Duodenal mucosa (tissue), 2 donors: ENCODE results near the gene CCSER1.
"Not testable (repeated sequence)": the region's sequence is repeated elsewhere in the genome, so short reads cannot be mapped to it uniquely, and the experiment has no call there.

Experiments used
- H3K27ac ChIP-seq: one replicate; pipeline ENCODE4 v1.7.0; 2013; ENCODE audit warnings: low read depth, low read length
- H3K27me3 ChIP-seq, 2 donors: one replicate each; pipeline ENCODE4 v1.7.0; 2013; ENCODE audit warnings: low read length in 2 of 2, control low read depth in 1 of 2; ENCODE audit not compliant: insufficient read depth in 2 of 2, control insufficient read depth in 1 of 2
- H3K36me3 ChIP-seq, 2 donors: one replicate each; pipeline ENCODE4 v1.7.0; 2013; ENCODE audit warnings: low read length in 2 of 2, control low read depth in 1 of 2; ENCODE audit not compliant: insufficient read depth in 2 of 2, control insufficient read depth in 1 of 2
- H3K4me1 ChIP-seq, 2 donors: one replicate each; pipeline ENCODE4 v1.7.0; 2013; ENCODE audit warnings: low read length in 2 of 2, control low read depth in 1 of 2; ENCODE audit not compliant: insufficient read depth in 2 of 2, control insufficient read depth in 1 of 2
- H3K4me3 ChIP-seq, 2 donors: one replicate each; pipeline ENCODE4 v1.7.0; 2013; ENCODE audit warnings: low read length in 2 of 2, low read depth in 1 of 2
- H3K9ac ChIP-seq, 2 donors: one replicate each; pipeline ENCODE4 v1.7.0; 2013; ENCODE audit warnings: low read length in 2 of 2, low read depth in 1 of 2
- H3K9me3 ChIP-seq, 2 donors: one replicate each; pipeline ENCODE4 v1.7.0; 2013; ENCODE audit warnings: low read length in 2 of 2, control low read depth in 1 of 2; ENCODE audit not compliant: control insufficient read depth in 1 of 2

Gene CCSER1

GRCh38 chr4:90254357-90254756, 127.2 kb downstream of the CCSER1 start:
- Histone ChIP-seq H3K9ac (no peak overlapping the region), H3K9me3 (no peaks in the 10 kb centered on the region), H3K4me1 (no peaks in the 10 kb centered on the region), H3K4me3 (no peak overlapping the region), H3K36me3 (no peaks in the 10 kb centered on the region), H3K27ac (no peak overlapping the region), H3K27me3 (no peaks in the 10 kb centered on the region)

- Histone ChIP-seq H3K27me3 (no peaks in the 10 kb centered on the region), H3K9me3 (no peaks in the 10 kb centered on the region), H3K36me3 (no peaks in the 10 kb centered on the region), H3K9ac (no peak overlapping the region), H3K4me1 (no peaks in the 10 kb centered on the region), H3K27ac (no peak overlapping the region), H3K4me3 (no peak overlapping the region)
Measured at GRCh38 chr4:90274175-90274574, 147.0 kb downstream of the CCSER1 start.

- H3K9ac ChIP-seq, result no peak overlapping the region
- no peak overlapping the region for H3K4me3 ChIP-seq
Measured at GRCh38 chr4:90280954-90281353, 153.8 kb downstream of the CCSER1 start.

GRCh38 chr4:90281541-90282355, 154.6 kb downstream of the CCSER1 start:
- no peak overlapping the region for H3K4me3 ChIP-seq
- H3K27me3 ChIP-seq, result no peaks in the 10 kb centered on the region
- no peak overlapping the region for H3K9ac ChIP-seq
- no peaks in the 10 kb centered on the region for H3K9me3 ChIP-seq
- peaks cover 0 to 8% of the 10 kb centered on the region in 2 donors for H3K4me1 ChIP-seq
- H3K36me3 ChIP-seq, result no peaks in the 10 kb centered on the region
- H3K27ac ChIP-seq, result no peak overlapping the region

More at GRCh38 chr4:90280954-90281353, 153.8 kb downstream of the CCSER1 start:
- peaks cover 0 to 8% of the 10 kb centered on the region in 2 donors for H3K4me1 ChIP-seq
- H3K9me3 ChIP-seq, result no peaks in the 10 kb centered on the region
- H3K27me3 ChIP-seq, result no peaks in the 10 kb centered on the region
- no peak overlapping the region for H3K27ac ChIP-seq
- no peaks in the 10 kb centered on the region for H3K36me3 ChIP-seq

- Histone ChIP-seq H3K4me1 (no peaks in the 10 kb centered on the region), H3K27ac (no peak overlapping the region), H3K27me3 (no peaks in the 10 kb centered on the region), H3K36me3 (no peaks in the 10 kb centered on the region), H3K9ac (no peak overlapping the region), H3K9me3 (no peaks in the 10 kb centered on the region), H3K4me3 (no peak overlapping the region)
Measured at GRCh38 chr4:90290345-90290744, 163.2 kb downstream of the CCSER1 start.

GRCh38 chr4:90292438-90292837, 165.2 kb downstream of the CCSER1 start:
- H3K36me3 ChIP-seq, result no peaks in the 10 kb centered on the region
- H3K9ac ChIP-seq, result no peak overlapping the region
- H3K27ac ChIP-seq, result no peak overlapping the region
- H3K9me3 ChIP-seq, result no peaks in the 10 kb centered on the region
- H3K4me1 ChIP-seq, result no peaks in the 10 kb centered on the region
- H3K4me3 ChIP-seq, result no peak overlapping the region
- H3K27me3 ChIP-seq, result no peaks in the 10 kb centered on the region

- no peaks in the 10 kb centered on the region for H3K27me3 ChIP-seq
- H3K9me3 ChIP-seq, result no peaks in the 10 kb centered on the region
- H3K4me1 ChIP-seq, result no peaks in the 10 kb centered on the region
- H3K36me3 ChIP-seq, result no peaks in the 10 kb centered on the region
- no peak overlapping the region for H3K9ac ChIP-seq
- H3K27ac ChIP-seq, result no peak overlapping the region
- H3K4me3 ChIP-seq, result no peak overlapping the region
Measured at GRCh38 chr4:90293320-90293719, 166.1 kb downstream of the CCSER1 start.

GRCh38 chr4:90299373-90299772, 172.2 kb downstream of the CCSER1 start:
- H3K9me3 ChIP-seq, result peaks cover 0 to 2% of the 10 kb centered on the region in 2 donors
- H3K4me1 ChIP-seq, result no peaks in the 10 kb centered on the region
- no peak overlapping the region for H3K27ac ChIP-seq
- H3K27me3 ChIP-seq, result no peaks in the 10 kb centered on the region
- H3K9ac ChIP-seq, result no peak overlapping the region
- no peak overlapping the region for H3K4me3 ChIP-seq
- H3K36me3 ChIP-seq, result no peaks in the 10 kb centered on the region

GRCh38 chr4:90306810-90307209, 179.6 kb downstream of the CCSER1 start:
- no peak overlapping the region for H3K27ac ChIP-seq
- no peak overlapping the region for H3K9ac ChIP-seq
- H3K4me3 ChIP-seq, result no peak overlapping the region
- H3K36me3 ChIP-seq, result no peaks in the 10 kb centered on the region
- no peaks in the 10 kb centered on the region for H3K4me1 ChIP-seq
- H3K9me3 ChIP-seq, result peaks cover 0 to 2% of the 10 kb centered on the region in 2 donors
- H3K27me3 ChIP-seq, result no peaks in the 10 kb centered on the region

- H3K27me3 ChIP-seq, H3K4me3 ChIP-seq, H3K4me1 ChIP-seq, H3K9me3 ChIP-seq, H3K36me3 ChIP-seq, H3K9ac ChIP-seq, H3K27ac ChIP-seq: not testable (repeated sequence)
Measured at GRCh38 chr4:90317140-90317539, 189.9 kb downstream of the CCSER1 start.
